Central memory CD4-positive, alpha-beta T cell (primary cell): ENCODE measurements around the gene SLC25A22.

Source experiments
- DNase-seq: peaks from one replicate; pipeline ENCODE4 v3.0.0; 2022

The SLC25A22 gene

GRCh38 chr11:821512-822371 is 23.7 kb upstream of the SLC25A22 start:
- DNase-seq: no peak

- DNase-seq: no peak
Measured at GRCh38 chr11:820655-821511, 22.8 kb upstream of the SLC25A22 start.

- peak; percentile 94 for DNase-seq
Measured at GRCh38 chr11:819943-820649, 22.0 kb upstream of the SLC25A22 start.

GRCh38 chr11:819129-819931 is 21.2 kb upstream of the SLC25A22 start:
- DNase-seq: peak; percentile 86

- DNase-seq: no peak
Measured at GRCh38 chr11:818396-819128, 20.5 kb upstream of the SLC25A22 start, which contains the start of gene PNPLA2. TSS of gene PNPLA2 (plus strand) at chr11:818914. CDS start at chr11:819719, 805 bp downstream.

GRCh38 chr11:816433-816779 is 18.3 kb upstream of the SLC25A22 start:
- no peak for DNase-seq

GRCh38 chr11:815675-816432 is 17.8 kb upstream of the SLC25A22 start:
- DNase-seq: no peak

- no peak for DNase-seq
Measured at GRCh38 chr11:813456-814096, 15.5 kb upstream of the SLC25A22 start.

GRCh38 chr11:813072-813455 is 15.0 kb upstream of the SLC25A22 start:
- DNase-seq: no peak

- DNase-seq: no peak
Measured at GRCh38 chr11:812390-812789, 14.3 kb upstream of the SLC25A22 start.

GRCh38 chr11:811446-812245 is 13.6 kb upstream of the SLC25A22 start:
- no peak for DNase-seq

GRCh38 chr11:810040-810567 is 12.0 kb upstream of the SLC25A22 start:
- DNase-seq: no peak

- peak; percentile 96 for DNase-seq
Measured at GRCh38 chr11:809287-810039, 11.4 kb upstream of the SLC25A22 start, which contains the start of gene RPLP2. TSS of gene RPLP2 (plus strand) at chr11:809967. CDS start at chr11:810235, 268 bp downstream.

GRCh38 chr11:808427-809286 is 10.6 kb upstream of the SLC25A22 start:
- peak; percentile 50 for DNase-seq

- no peak for DNase-seq
Measured at GRCh38 chr11:804599-804964, 6.5 kb upstream of the SLC25A22 start.

- DNase-seq: no peak
Measured at GRCh38 chr11:803770-804598, 5.9 kb upstream of the SLC25A22 start.

GRCh38 chr11:803467-803742 is 5.3 kb upstream of the SLC25A22 start:
- DNase-seq: no peak
